Panc1 (cell line): Measurements from ENCODE around the gene ALK.

ENCODE experiments used
- CTCF ChIP-seq: fragments of 450-650 bp; IDR thresholded peaks from 2 replicates; pipeline ENCODE4 v1.5.1; 2017; ENCODE audit warnings: mild to moderate bottlenecking
- TCF7L2 ChIP-seq: IDR thresholded peaks from 2 replicates; pipeline ENCODE4 v1.6.1; 2011; ENCODE audit warnings: mild to moderate bottlenecking, low read depth, low read length, inconsistent platforms

DNA sequence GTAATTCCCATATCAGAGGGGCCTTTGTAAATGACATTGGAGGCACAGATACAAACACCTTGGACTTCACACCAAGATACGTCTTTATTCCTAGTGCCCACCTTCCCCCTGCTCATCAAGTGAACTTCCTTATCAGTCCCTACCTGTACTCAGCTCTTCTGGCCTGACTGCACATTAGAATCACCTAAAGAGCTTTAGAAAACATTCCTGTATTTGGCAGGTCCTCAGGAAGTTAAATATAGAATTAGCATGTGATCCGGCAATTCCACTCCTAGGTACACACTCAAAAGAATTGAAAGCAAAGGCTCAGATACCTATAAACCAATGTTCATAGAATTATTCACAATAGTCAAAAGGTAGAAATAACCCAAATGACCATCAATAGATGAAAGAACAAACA is 46.6 kb downstream of the ALK start:
- TF ChIP-seq CTCF (no peak), TCF7L2 (no peak)
